IMR-90 (cell line): ENCODE data around the gene FAM32A.

Experiments
- CTCF ChIP-seq: conservative IDR thresholded peaks from 2 replicates; pipeline ENCODE4 v1.5.1; 2012; ENCODE audit warnings: mild to moderate bottlenecking, low read depth, low read length, improper control_type of control experiment
- MAFK ChIP-seq: IDR thresholded peaks from 2 replicates; pipeline ENCODE4 v1.6.1; 2012; ENCODE audit warnings: low read depth, low read length, improper control_type of control experiment
- POLR2A ChIP-seq: IDR thresholded peaks from 2 replicates; pipeline ENCODE4 v1.6.1; 2012; ENCODE audit warnings: mild to moderate bottlenecking, low read depth, low read length
- RAD21 ChIP-seq: IDR thresholded peaks from 2 replicates; pipeline ENCODE4 v1.6.1; 2012; ENCODE audit warnings: low read length, improper control_type of control experiment
- USF2 ChIP-seq: fragments of 150-350 bp; IDR thresholded peaks from 2 replicates; pipeline ENCODE4 v1.6.1; 2017; ENCODE audit warnings: mild to moderate bottlenecking, antibody characterized with exemption, low read length, low read depth

- TF ChIP-seq CTCF (no peak), MAFK (no peak), POLR2A (no peak), RAD21 (no peak), USF2 (no peak)
Observed at GRCh38 chr19:16159655-16160054, 25.6 kb upstream of the FAM32A start.
